ENCODE results near the gene PMEPA1. TPM values are rescaled to one million over a fixed set of nuclear protein-coding genes. Genes with fewer than 3 reads are reported as not detected.

PMEPA1 gene
- total RNA-seq, 2 donors from 2014 or later, result 28.3 to 60.3 TPM

- intact Hi-C loops (cut with DNase I), result no loop called here
- DNase-seq (no peak), ATAC-seq (no peak)
Measured at GRCh38 chr20:57713951-57714350, 4.1 kb upstream of the PMEPA1 start.

- DNase-seq (no peak), ATAC-seq (no peak)
- intact Hi-C loops (cut with DNase I), result no loop called here
Measured at GRCh38 chr20:57713505-57713903, 3.7 kb upstream of the PMEPA1 start.

- intact Hi-C loops (cut with DNase I), result no loop called here
- no peak for DNase-seq
- no peak for ATAC-seq
Measured at GRCh38 chr20:57712851-57713504, 3.2 kb upstream of the PMEPA1 start.

GRCh38 chr20:57712341-57712740, 2.5 kb upstream of the PMEPA1 start:
- DNase-seq, result no peak
- intact Hi-C loops (cut with DNase I), result no loop called here
- ATAC-seq, result no peak

GRCh38 chr20:57711826-57712225, 2.0 kb upstream of the PMEPA1 start:
- no peak for ATAC-seq

GRCh38 chr20:57711311-57711712, 1.5 kb upstream of the PMEPA1 start:
- DNase-seq, result no peak
- ATAC-seq, result no peak
- intact Hi-C loops (cut with DNase I), result no loop called here

More at GRCh38 chr20:57711826-57712225, 2.0 kb upstream of the PMEPA1 start:
- DNase-seq, result no peak
- intact Hi-C loops (cut with DNase I), result no loop called here

DNA sequence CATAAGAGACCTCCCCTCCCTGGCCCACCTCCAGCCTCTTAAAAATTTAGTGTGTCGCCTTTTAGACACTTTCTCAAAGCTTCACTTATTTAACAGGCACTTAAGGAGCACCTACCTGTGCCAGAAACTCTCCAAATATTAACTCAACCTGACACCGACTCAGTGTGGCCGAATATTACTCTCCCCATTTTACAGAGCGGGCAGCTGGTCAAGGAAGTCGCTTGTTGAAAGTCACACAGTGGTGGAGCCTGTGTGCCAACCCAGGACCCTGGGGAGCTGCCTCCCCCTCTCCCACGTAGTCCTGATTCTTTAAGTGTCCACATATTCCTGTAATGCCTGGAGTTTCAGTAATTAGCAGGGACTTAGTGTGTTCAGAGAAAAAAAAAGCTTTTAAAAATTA, 1.0 kb upstream of the PMEPA1 start:
- intact Hi-C loops (cut with DNase I), result no loop called here
- DNase-seq (no peak), ATAC-seq (no peak)

- intact Hi-C loops (cut with DNase I), result loop anchor here in 1 of 2 donors (5.0 kb wide), 2 partner anchors 37 to 52 kb away; no protein-coding TSS in a partner anchor
- ATAC-seq (peak in 1 of 2 donors; percentile 31), DNase-seq (peak; percentile 58)
Measured at GRCh38 chr20:57708694-57709673, 831 bp downstream of the PMEPA1 start.

DNA sequence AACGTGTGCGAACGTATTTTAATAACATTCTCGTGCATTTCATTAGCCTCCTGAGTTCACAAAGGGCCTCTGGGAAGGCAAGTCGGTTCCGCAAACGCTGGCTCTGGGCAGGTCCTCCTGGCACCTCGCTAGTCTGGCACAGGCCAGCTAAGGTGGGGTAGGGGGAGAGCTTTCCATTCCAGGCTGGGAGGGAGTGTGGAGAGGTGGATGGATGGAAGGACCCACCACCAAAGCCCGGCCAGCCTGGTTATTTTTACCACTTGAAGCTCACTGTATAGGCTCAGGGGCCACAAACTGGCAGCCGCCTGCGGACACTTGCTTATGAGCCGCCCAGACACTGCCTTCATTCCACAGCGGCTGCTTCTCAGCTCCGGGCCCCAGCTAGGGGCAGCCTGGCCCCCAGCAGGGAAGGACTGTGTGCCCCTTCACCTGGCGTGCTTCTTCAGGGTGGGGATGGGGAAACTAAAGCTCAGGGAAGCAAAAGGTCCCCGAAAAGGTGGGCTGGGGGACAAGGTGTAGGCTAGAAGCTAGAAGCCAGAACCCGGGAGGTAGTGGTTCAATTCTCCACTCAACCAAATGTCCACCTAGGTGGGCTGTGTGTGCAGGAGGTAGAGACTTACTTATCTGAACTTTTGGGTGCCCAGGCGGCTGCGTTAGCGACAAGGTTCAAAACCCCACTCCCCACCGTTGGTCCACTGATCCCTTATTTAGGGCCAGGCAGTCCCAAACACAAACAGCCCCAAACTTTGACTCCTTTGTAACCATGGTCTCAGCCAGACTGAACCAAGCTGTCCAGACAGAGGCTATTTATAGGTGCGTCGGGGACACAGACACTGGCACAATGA, 1.7 kb downstream of the PMEPA1 start:
- intact Hi-C loops (cut with DNase I), result loop anchor here in 1 of 2 donors (5.0 kb wide), 2 partner anchors 36 to 51 kb away; no protein-coding TSS in a partner anchor
- ATAC-seq (peak; percentile 9 to 25), DNase-seq (no peak)

DNA sequence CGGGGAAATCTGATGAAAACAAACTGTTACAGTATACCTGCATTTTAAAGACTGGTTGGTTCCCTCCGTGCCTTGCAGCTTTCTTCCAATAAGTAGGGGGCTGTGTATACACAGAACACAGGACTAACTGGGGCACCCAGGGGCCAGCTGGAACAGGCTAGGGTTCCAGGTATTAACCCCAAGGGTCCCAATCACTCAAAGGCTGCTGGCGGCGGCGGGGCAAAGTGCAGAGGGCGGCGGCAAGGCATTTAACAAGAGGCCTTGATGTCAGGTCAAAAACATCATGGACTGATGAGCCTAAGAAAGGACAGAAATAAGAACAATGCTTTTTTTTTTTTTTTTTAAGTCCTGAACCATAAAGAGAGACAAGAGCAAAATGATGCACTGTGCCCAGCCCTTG, 2.5 kb downstream of the PMEPA1 start:
- ATAC-seq (no peak), DNase-seq (no peak)
- intact Hi-C loops (cut with DNase I), result loop anchor here in 1 of 2 donors (5.0 kb wide), 2 partner anchors 35 to 50 kb away; no protein-coding TSS in a partner anchor

DNA sequence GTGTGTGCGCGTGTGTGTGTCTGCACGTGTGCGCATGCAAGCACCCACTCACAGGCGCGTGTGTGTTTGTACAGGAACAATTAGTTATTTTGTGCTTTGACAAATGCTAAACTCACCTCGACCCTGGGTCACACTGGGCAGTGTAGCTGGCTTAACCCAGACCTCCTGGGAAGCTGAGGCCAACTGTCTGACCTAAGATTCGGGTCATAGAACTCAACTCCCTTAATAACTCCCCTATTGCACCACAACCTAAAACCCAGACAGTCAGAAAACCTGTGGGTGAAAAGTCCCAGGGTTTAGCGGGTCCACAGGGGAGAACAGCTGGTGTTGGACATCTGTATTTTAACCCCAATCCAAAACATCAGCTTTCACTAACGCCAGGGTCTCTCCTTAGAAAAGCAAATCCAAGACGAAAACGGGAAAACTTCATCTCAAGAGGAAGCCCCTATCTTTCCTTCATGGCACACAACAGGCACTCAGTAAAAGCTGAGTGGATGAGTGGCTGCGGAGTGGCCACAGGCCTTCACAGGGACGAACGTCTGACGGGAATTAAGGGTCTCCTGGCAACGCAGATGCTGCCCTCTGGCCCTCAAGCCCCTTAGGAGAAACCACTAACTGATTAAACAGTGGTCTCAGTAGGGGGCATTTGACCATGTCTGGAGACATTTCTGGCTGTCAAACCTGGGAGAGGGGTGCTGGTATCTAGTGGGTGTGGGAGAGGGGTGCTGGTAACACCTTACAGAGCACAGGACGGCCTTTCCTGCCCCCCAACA, 4.5 kb downstream of the PMEPA1 start:
- intact Hi-C loops (cut with DNase I), result loop anchor here in 1 of 2 donors (5.0 kb wide), 2 partner anchors 33 to 48 kb away; no protein-coding TSS in a partner anchor
- no peak for DNase-seq
- ATAC-seq, result no peak

DNA sequence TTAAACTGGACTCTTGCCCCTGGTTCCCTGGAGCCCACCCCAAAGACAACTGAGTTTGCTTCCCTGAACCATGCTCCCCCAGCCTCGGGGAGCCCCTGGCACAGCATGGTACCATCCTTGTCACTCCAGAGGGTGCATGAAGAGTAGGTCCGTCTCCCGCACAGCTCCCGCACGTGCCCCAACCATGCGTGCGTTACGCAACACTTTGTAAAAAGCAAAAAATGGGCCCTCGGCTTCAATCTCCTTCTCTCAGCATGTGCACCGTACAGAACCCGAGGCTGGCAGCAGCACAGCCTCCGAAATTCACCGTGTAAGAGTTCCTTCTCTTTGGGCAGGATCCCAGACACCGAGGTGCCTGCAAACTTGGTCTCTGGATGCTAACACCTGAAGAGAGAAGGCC, 5.6 kb downstream of the PMEPA1 start:
- intact Hi-C loops (cut with DNase I), result no loop called here
- DNase-seq (no peak), ATAC-seq (no peak)

DNA sequence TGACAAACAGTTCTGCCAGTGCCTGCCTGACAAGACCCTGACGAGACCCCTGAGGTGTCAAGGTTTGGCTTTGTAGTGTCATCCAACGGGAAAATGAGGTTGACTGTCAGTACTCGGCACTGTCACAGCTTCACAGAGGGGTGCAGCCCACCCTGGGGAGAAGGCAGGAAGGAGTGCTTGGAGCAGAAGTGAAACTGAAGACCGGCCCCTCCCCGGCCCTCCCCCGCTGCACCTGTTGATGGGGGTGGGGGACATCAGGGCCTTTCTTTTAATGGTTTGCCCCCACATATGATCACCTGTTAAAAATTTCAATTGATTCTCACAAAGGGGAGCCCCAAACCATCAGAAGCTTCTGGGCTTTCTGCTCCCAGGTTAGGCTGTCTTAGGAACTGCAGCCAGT, 6.8 kb downstream of the PMEPA1 start:
- no peak for ATAC-seq
- intact Hi-C loops (cut with DNase I), result no loop called here
- DNase-seq, result no peak

DNA sequence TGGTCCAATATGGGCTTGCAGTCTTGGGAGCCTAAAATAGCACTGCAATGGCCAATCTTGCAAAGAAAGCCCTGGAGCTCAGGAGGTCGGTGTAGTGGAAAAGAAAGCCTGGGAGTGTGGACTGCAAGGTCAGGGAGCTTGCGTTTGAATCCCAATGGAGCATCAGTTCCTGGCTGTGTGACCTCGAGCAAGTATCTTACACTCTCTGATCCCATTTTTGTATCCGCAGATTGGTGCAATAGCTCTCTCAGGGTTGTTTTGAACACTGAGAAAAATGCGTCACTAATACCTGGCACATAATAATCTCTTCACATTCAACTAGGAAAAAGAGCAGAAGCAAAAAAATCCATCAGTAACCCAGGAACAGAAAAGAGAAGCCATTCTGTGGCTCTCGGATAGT, 7.3 kb downstream of the PMEPA1 start:
- ATAC-seq, result no peak
- intact Hi-C loops (cut with DNase I), result no loop called here
- DNase-seq, result no peak

DNA sequence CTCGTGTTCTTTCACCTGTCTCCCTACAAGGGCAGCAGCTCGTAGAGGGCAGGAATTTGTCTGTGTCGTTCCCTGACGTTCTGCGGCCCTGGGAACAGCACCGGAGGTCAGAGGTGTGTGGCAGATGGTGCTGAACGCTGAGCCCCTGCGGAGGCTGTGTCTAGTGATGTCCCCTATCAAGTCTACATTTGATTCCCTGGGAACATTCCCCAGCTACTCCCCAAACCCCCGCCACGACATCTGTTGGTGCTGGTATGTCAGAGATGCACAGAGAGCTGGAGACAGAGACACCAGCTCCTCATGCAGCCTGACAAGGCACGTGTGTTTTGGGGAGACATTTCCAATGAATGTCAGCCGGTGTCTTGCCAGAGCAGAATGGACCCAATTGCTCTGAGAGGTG, 7.7 kb downstream of the PMEPA1 start:
- intact Hi-C loops (cut with DNase I), result no loop called here
- no peak for DNase-seq
- no peak for ATAC-seq

- ATAC-seq (no peak), DNase-seq (no peak)
- intact Hi-C loops (cut with DNase I), result no loop called here
Measured at GRCh38 chr20:57701651-57702050, 8.2 kb downstream of the PMEPA1 start.

- intact Hi-C loops (cut with DNase I), result no loop called here
- ATAC-seq (no peak), DNase-seq (no peak)
Measured at GRCh38 chr20:57701090-57701489, 8.7 kb downstream of the PMEPA1 start.

- intact Hi-C loops (cut with DNase I), result no loop called here
- DNase-seq (no peak), ATAC-seq (no peak)
Measured at GRCh38 chr20:57699395-57699794, 10.4 kb downstream of the PMEPA1 start.

DNA sequence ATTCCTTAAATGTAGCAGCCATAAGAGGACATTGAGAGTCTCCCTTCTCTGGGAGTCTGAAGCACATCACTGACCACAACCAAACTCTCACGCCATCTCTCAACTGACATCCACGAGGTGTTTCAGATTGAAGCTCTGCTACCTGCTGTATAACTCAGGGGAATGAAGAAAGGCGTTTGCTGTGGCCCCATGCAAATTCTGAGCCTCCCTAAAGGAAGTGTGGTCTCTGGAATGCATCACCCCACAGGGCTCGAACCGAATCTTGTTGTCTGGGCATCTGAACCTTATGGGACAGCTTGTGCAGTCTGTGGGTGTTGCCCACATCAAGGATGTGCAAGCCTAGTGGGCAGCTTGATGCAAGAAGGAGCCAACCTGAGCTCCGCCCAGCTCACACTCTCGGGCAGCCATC, 10.9 kb downstream of the PMEPA1 start:
- DNase-seq (no peak), ATAC-seq (no peak)
- intact Hi-C loops (cut with DNase I), result no loop called here
